SU-DHL-6 (cell line): ENCODE measurements around the gene LIN7C.

Experiments
- EZH2phosphoT487 ChIP-seq: fragments of 200-600 bp; sonication (generic), shearing (Covaris generic); conservative IDR thresholded peaks from 2 replicates; pipeline ENCODE4 v1.6.1; 2018; ENCODE audit warnings: mild to moderate bottlenecking, antibody characterized with exemption, low read length, moderate library complexity, mixed read lengths
- TF ChIP-seq, protein P1 (sequence below): fragments of 200-600 bp; sonication (generic); IDR thresholded peaks from one replicate; pipeline ENCODE4 v1.5.1; 2017; ENCODE audit warnings: antibody characterized with exemption, mild to moderate bottlenecking, low read length, moderate library complexity; ENCODE audit not compliant: insufficient read depth, poor library complexity, severe bottlenecking

DNA sequence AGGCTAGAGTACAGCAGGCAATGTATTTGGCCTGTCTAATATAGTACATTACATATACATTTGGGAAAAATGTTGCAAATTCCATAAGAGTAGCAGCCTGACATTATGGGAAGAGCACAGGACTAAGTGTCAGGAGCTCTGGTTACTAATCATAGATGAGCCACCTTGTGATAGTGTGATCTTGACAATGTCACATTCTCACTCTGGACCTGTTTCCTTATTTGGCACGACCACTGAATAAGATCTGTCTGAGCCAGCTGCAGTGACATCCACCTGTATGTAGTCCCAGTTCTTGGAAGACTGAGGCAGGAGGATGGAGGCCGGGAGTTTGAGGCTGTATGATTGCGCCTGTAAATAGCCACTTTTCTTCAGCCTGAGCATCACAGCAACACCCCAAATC, 5.7 kb upstream of the LIN7C start:
- TF ChIP-seq EZH2phosphoT487: no peak
- TF ChIP-seq, protein P1, sequence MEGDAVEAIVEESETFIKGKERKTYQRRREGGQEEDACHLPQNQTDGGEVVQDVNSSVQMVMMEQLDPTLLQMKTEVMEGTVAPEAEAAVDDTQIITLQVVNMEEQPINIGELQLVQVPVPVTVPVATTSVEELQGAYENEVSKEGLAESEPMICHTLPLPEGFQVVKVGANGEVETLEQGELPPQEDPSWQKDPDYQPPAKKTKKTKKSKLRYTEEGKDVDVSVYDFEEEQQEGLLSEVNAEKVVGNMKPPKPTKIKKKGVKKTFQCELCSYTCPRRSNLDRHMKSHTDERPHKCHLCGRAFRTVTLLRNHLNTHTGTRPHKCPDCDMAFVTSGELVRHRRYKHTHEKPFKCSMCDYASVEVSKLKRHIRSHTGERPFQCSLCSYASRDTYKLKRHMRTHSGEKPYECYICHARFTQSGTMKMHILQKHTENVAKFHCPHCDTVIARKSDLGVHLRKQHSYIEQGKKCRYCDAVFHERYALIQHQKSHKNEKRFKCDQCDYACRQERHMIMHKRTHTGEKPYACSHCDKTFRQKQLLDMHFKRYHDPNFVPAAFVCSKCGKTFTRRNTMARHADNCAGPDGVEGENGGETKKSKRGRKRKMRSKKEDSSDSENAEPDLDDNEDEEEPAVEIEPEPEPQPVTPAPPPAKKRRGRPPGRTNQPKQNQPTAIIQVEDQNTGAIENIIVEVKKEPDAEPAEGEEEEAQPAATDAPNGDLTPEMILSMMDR: no peak
